GM23248 (cell line): ENCODE data around the gene DPP10.

Source experiments
- EZH2 ChIP-seq: fragments of 200-600 bp; sonication (generic); IDR thresholded peaks from 2 replicates; pipeline ENCODE4 v1.6.1; 2018; ENCODE audit warnings: antibody characterized with exemption, mild to moderate bottlenecking; ENCODE audit not compliant: insufficient read depth, poor library complexity, severe bottlenecking
- EZH2phosphoT487 ChIP-seq: fragments of 200-600 bp; sonication (generic); IDR thresholded peaks from 2 replicates; pipeline ENCODE4 v1.6.1; 2018; ENCODE audit warnings: antibody characterized with exemption, moderate library complexity, mild to moderate bottlenecking, low read depth; ENCODE audit not compliant: insufficient read depth

DNA sequence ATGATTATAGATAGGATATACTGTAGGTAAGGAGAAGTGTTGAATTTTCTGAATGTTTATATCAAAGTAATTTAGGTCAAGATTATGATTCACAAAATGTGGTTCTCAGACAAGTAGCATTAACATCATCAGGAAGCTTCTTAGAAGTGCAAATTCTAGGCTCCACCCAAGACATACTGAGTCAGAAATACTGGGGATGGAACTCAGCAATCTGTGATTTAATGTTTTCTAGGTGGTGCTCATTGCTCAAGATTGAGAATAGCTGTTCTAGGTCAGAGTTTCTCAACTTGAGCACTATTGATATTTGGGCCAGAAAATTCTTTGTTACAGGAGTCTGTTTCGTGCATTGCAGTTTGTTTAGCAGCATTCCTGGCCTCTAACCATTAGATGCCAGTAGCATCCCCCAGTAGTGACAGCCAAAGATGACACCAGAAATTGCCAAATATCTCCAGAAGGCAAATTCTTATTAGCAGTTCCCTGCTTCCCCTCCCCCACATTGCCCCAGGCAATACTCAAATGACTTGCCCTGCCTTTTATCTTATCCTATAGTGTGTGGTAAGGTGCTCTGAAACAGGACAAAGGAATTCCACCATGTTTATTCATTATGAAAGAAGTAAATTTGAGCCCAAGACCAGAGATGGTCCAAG, 1001.2 kb downstream of the DPP10 start:
- TF ChIP-seq EZH2 (no peak), EZH2phosphoT487 (no peak)
